AG10803 (cell line): ENCODE data around the gene ANKS1A.

Source experiments
- DNase-seq: peaks from one replicate; pipeline ENCODE4 v3.0.0; 2010; ENCODE audit warnings: low read depth
- H3K4me3 ChIP-seq: 2 replicates; pipeline ENCODE4 v1.5.1; 2011; ENCODE audit warnings: mild to moderate bottlenecking, low read length, control low read depth
- TF ChIP-seq, protein P1 (sequence below): conservative IDR thresholded peaks from 2 replicates; pipeline ENCODE4 v1.5.1; 2011; ENCODE audit warnings: mild to moderate bottlenecking, low read length, control low read depth, inconsistent platforms

Gene ANKS1A

DNA sequence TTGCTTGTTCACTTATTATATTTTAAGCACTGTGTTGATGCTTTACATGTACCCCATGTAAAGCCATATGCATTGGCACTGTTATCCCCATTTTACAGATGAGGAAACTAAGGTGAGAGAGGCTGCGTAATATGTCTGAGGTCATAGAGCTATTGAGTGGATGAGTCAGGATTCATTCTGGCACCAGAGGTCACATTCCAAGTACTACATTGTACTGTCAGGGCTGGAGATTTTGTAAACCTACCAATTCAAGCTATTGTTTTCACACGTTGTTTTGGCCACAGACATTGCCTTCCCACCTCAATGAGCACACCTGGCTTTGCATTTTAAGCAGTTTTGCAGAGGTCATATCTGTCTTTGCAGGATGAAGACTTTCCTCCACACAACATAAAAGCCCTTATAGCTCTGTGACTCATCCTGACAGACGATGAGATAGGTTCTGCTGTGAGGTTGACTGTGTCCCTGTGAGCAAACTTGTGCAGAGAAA is 33.2 kb downstream of the ANKS1A start:
- peak; percentile 62 for DNase-seq
- TF ChIP-seq, protein P1, sequence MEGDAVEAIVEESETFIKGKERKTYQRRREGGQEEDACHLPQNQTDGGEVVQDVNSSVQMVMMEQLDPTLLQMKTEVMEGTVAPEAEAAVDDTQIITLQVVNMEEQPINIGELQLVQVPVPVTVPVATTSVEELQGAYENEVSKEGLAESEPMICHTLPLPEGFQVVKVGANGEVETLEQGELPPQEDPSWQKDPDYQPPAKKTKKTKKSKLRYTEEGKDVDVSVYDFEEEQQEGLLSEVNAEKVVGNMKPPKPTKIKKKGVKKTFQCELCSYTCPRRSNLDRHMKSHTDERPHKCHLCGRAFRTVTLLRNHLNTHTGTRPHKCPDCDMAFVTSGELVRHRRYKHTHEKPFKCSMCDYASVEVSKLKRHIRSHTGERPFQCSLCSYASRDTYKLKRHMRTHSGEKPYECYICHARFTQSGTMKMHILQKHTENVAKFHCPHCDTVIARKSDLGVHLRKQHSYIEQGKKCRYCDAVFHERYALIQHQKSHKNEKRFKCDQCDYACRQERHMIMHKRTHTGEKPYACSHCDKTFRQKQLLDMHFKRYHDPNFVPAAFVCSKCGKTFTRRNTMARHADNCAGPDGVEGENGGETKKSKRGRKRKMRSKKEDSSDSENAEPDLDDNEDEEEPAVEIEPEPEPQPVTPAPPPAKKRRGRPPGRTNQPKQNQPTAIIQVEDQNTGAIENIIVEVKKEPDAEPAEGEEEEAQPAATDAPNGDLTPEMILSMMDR: no peak
- no peak overlapping the region for H3K4me3 ChIP-seq

- H3K4me3 ChIP-seq: no peak overlapping the region
- no peak for DNase-seq
- TF ChIP-seq, protein P1: no peak
Measured at GRCh38 chr6:34924831-34925625, 36.0 kb downstream of the ANKS1A start.

DNA sequence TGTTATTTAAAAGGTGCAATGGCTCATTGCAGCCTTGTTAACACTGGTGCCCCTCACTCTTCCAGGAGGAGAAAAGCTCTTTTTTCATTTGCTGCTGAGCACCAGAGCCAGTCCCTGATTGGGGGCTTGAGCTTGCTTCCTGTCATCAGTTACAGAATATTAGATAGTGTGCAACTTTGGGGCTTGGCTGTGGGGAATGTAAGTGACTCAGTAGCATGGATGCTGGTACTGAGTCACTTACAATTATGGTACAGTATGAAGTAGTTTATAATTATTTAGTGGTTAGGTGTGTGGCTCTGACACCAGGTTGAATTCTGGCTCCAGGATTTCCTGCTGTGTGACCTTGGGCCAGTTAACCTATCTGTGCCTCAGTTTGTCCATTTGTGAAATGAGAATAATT is 37.6 kb downstream of the ANKS1A start:
- H3K4me3 ChIP-seq: no peak overlapping the region
- TF ChIP-seq, protein P1: no peak
- DNase-seq: peak; percentile 48

- no peak overlapping the region for H3K4me3 ChIP-seq
- TF ChIP-seq, protein P1: no peak
- DNase-seq: no peak
Measured at GRCh38 chr6:34928220-34928619, 39.2 kb downstream of the ANKS1A start.

GRCh38 chr6:34928695-34929094 is 39.6 kb downstream of the ANKS1A start:
- DNase-seq: no peak
- no peak overlapping the region for H3K4me3 ChIP-seq
- TF ChIP-seq, protein P1: no peak

- TF ChIP-seq, protein P1: no peak
- DNase-seq: no peak
- H3K4me3 ChIP-seq: no peak overlapping the region
Measured at GRCh38 chr6:34929241-34929978, 40.4 kb downstream of the ANKS1A start.
